Trophoblast cell (in vitro differentiated cells and primary cell): Measurements from ENCODE around the gene NFU1. TPM values are rescaled to one million over a fixed set of nuclear protein-coding genes. Genes with fewer than 3 reads are reported as not detected.

ENCODE experiments used
- DNase-seq, 2 donors: peaks; one replicate each; pipeline ENCODE4 v3.0.0-alpha.2; 2016
- H2AFZ ChIP-seq: 2 replicates; pipeline ENCODE4 v1.6.1; 2013; ENCODE audit warnings: low read length, moderate library complexity, mild to moderate bottlenecking; ENCODE audit not compliant: insufficient read depth, poor library complexity
- H2AK5ac ChIP-seq: 2 replicates; pipeline ENCODE4 v1.6.1; 2013; ENCODE audit warnings: mild to moderate bottlenecking, low read length
- H2BK120ac ChIP-seq: 2 replicates; pipeline ENCODE4 v1.6.1; 2013; ENCODE audit warnings: low read length, mild to moderate bottlenecking, moderate library complexity; ENCODE audit not compliant: insufficient read depth, poor library complexity
- H2BK12ac ChIP-seq: 2 replicates; pipeline ENCODE4 v1.6.1; 2013; ENCODE audit warnings: mild to moderate bottlenecking, low read length, moderate library complexity
- H2BK5ac ChIP-seq: 2 replicates; pipeline ENCODE4 v1.6.1; 2013; ENCODE audit warnings: low read length, low read depth, moderate library complexity, mild to moderate bottlenecking; ENCODE audit not compliant: poor library complexity
- H3K14ac ChIP-seq: 2 replicates; pipeline ENCODE4 v1.6.1; 2013; ENCODE audit warnings: mild to moderate bottlenecking, low read length
- H3K18ac ChIP-seq: 2 replicates; pipeline ENCODE4 v1.6.1; 2013; ENCODE audit warnings: mild to moderate bottlenecking, low read length
- H3K23ac ChIP-seq: 2 replicates; pipeline ENCODE4 v1.6.1; 2013; ENCODE audit warnings: low read length
- H3K27ac ChIP-seq: 2 replicates; pipeline ENCODE4 v1.5.1; 2013; ENCODE audit warnings: low read depth, mild to moderate bottlenecking, inconsistent platforms, low read length, moderate library complexity
- H3K27me3 ChIP-seq: 2 replicates; pipeline ENCODE4 v1.6.1; 2013; ENCODE audit warnings: inconsistent platforms, mild to moderate bottlenecking, low read length, moderate library complexity; ENCODE audit not compliant: insufficient read depth
- H3K36me3 ChIP-seq, 2 experiments: 1 replicate in 1 of 2; 2 replicates in 1 of 2; pipeline ENCODE4 v1.6.1; 2013; ENCODE audit warnings: low read length in 2 of 2, mild to moderate bottlenecking in 2 of 2, moderate library complexity in 1 of 2; ENCODE audit not compliant: insufficient read depth in 2 of 2, control insufficient read depth in 1 of 2
- H3K4ac ChIP-seq: 2 replicates; pipeline ENCODE4 v1.6.1; 2013; ENCODE audit warnings: low read depth, mild to moderate bottlenecking, low read length, moderate library complexity
- H3K4me1 ChIP-seq, 2 experiments: 1 replicate in 1 of 2; 2 replicates in 1 of 2; pipeline ENCODE4 v1.6.1; 2013; ENCODE audit warnings: low read length in 2 of 2, mild to moderate bottlenecking in 2 of 2, moderate library complexity in 1 of 2; ENCODE audit not compliant: insufficient read depth in 2 of 2, control insufficient read depth in 1 of 2
- H3K4me2 ChIP-seq: 2 replicates; pipeline ENCODE4 v1.6.1; 2013; ENCODE audit warnings: inconsistent platforms, mild to moderate bottlenecking, low read length, moderate library complexity
- H3K4me3 ChIP-seq: 2 replicates; pipeline ENCODE4 v1.5.1; 2013; ENCODE audit warnings: mild to moderate bottlenecking, low read depth, low read length, inconsistent platforms
- H3K79me1 ChIP-seq: one replicate; pipeline ENCODE4 v1.6.1; 2013; ENCODE audit warnings: low read length
- H3K79me2 ChIP-seq: 2 replicates; pipeline ENCODE4 v1.6.1; 2013; ENCODE audit warnings: low read length, mild to moderate bottlenecking; ENCODE audit not compliant: control insufficient read depth, insufficient read depth, poor library complexity
- H3K9ac ChIP-seq: 2 replicates; pipeline ENCODE4 v1.6.1; 2013; ENCODE audit warnings: mild to moderate bottlenecking, low read length
- H3K9me3 ChIP-seq: 2 replicates; pipeline ENCODE4 v1.6.1; 2013; ENCODE audit warnings: low read depth, mild to moderate bottlenecking, control low read depth, inconsistent platforms, low read length; ENCODE audit not compliant: insufficient read depth
- H4K12ac ChIP-seq: 2 replicates; pipeline ENCODE4 v1.6.1; 2013; ENCODE audit warnings: low read depth, mild to moderate bottlenecking, low read length, moderate library complexity
- H4K8ac ChIP-seq: 2 replicates; pipeline ENCODE4 v1.6.1; 2013; ENCODE audit warnings: low read depth, mild to moderate bottlenecking, low read length, moderate library complexity
- H4K91ac ChIP-seq: one replicate; pipeline ENCODE4 v1.6.1; 2013; ENCODE audit warnings: low read depth, mild to moderate bottlenecking, low read length, moderate library complexity
- WGBS: extraction: QIAGEN DNeasy Blood & Tissue Kit; methylation state at CpG from one replicate; pipeline ENCODE4 v1.1.7; 2013; ENCODE audit warnings: missing lambda C conversion rate; ENCODE audit not compliant: insufficient read length, insufficient coverage; ENCODE audit errors: extremely low coverage; 5-methylcytosine and 5-hydroxymethylcytosine counted together
- polyA plus RNA-seq: library from polyadenylated mRNA; stranded (reverse); fragments of 200-250 nt; gene quantifications from 2 replicates; pipeline ENCODE4 v1.2.3, GENCODE V29; 2013

The NFU1 gene
- 85.9 and 87.5 TPM in 2 replicates for polyA plus RNA-seq

DNA sequence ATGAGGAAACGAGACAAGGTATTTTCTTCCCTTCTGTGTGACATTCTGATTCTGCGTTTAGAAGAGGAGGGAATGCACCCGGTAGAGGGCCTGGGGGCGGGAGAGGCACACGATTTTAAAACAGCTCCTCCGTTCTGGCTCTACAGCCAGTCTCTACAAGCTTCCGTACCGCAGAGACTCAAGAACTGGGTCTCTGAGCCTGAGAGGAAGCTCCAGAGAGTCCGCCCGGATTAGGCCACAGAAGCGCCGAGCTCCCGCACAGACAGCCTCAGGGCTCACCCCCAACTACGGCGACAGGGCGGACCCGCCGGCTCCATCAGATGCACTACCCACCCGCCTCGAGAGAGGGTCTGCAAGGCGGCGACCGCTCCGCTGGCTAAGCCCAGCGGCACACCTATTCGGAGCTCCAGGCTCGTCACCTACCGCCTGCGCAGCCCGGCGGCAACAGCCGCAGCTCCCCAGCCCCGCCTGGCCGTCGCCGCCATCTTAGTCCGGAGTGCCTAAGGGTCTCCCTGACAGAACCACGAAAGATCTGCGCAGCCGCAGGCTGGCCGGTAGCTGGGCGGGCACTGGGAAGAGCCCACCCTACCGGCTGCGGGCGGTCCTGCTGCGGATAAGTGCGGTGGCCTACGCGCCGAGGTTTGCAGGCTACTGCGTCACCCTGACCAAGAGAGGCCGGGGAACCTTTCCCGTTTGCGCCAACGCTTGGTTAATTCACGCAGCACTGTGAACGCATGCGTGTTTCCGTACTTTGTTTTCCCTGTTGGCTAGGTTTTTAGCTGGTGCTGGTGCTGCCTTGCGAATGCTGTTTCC is at the start of gene NFU1:
NFU1 (minus strand) TSS at position 498 of the 813 bp plus-strand sequence; CDS start at position 485, 13 bp downstream.
- WGBS: no CpG with 5 or more reads among the region's 60 CpGs
- H4K91ac ChIP-seq: peak within 1 kb of the TSS; percentile 82

DNA sequence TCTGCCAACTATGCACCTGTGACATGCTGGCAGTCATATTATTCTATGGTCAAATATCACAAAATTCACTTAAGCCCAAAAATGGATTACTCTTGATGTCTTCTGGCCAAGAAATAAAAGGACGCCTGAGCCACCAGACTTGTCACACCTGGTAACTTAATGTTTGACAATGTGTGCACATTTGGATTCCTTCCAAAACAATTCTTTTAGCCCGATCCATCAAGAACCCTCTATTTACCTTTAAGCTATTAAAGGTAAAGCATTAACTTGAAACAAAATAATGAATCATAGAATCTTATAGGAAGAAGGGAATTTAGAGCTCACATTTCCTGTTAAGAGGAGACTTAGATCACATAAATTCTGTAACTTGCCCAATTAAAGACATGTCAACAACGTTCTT is 46.5 kb upstream of the NFU1 start:
- no peaks in the 10 kb centered on the region for H3K4me1 ChIP-seq
- H3K4ac ChIP-seq: no peak overlapping the region
- H2AK5ac ChIP-seq: no peak overlapping the region
- H3K36me3 ChIP-seq: peaks cover 12% of the 10 kb centered on the region in 2 experiments
- H3K79me1 ChIP-seq: no peaks in the 10 kb centered on the region
- no peak overlapping the region for H2BK5ac ChIP-seq
- no peak overlapping the region for H3K14ac ChIP-seq
- no peak for DNase-seq
- no peak overlapping the region for H3K4me2 ChIP-seq
- H4K91ac ChIP-seq: no peak overlapping the region
- no peak overlapping the region for H3K23ac ChIP-seq
- H4K8ac ChIP-seq: no peak overlapping the region
- no peaks in the 10 kb centered on the region for H3K27me3 ChIP-seq
- no peak overlapping the region for H2BK120ac ChIP-seq
- no peak overlapping the region for H3K4me3 ChIP-seq
- no peak overlapping the region for H2BK12ac ChIP-seq
- H3K9me3 ChIP-seq: no peaks in the 10 kb centered on the region
- WGBS: no CpG with 5 or more reads among the region's 3 CpGs
- H3K27ac ChIP-seq: no peak overlapping the region
- H4K12ac ChIP-seq: no peak overlapping the region
- H3K18ac ChIP-seq: no peak overlapping the region
- no peaks in the 10 kb centered on the region for H3K79me2 ChIP-seq
- no peak overlapping the region for H2AFZ ChIP-seq
- H3K9ac ChIP-seq: no peak overlapping the region

More for the DNA sequence above, at the start of gene NFU1:
- peak within 1 kb of the TSS; percentile 63 for H2BK12ac ChIP-seq
- peak within 1 kb of the TSS; percentile 35 for H3K4ac ChIP-seq
- H3K36me3 ChIP-seq: peaks cover 0 to 3% of the 10 kb centered on the region in 2 experiments
- peaks cover 8% of the 10 kb centered on the region for H3K79me1 ChIP-seq
- no peak within 1 kb of the TSS for H3K23ac ChIP-seq
- peak within 1 kb of the TSS; percentile 87 for H3K4me2 ChIP-seq
- no peaks in the 10 kb centered on the region for H3K9me3 ChIP-seq
- peak; percentile 97 for DNase-seq
- H2AFZ ChIP-seq: peak within 1 kb of the TSS; percentile 78
- peak within 1 kb of the TSS; percentile 89 for H3K4me3 ChIP-seq
- H4K12ac ChIP-seq: peak within 1 kb of the TSS; percentile 85
- H3K18ac ChIP-seq: peak within 1 kb of the TSS; percentile 91
- peak within 1 kb of the TSS; percentile 81 for H2BK120ac ChIP-seq
- H4K8ac ChIP-seq: peak within 1 kb of the TSS; percentile 94
- H3K27ac ChIP-seq: peak within 1 kb of the TSS; percentile 92
- H3K9ac ChIP-seq: peak within 1 kb of the TSS; percentile 94
- H3K79me2 ChIP-seq: peaks cover 6% of the 10 kb centered on the region
- peak within 1 kb of the TSS; percentile 86 for H3K14ac ChIP-seq
- peaks cover 6 to 7% of the 10 kb centered on the region in 2 experiments for H3K4me1 ChIP-seq
- no peaks in the 10 kb centered on the region for H3K27me3 ChIP-seq
- H2AK5ac ChIP-seq: no peak within 1 kb of the TSS
- H2BK5ac ChIP-seq: peak within 1 kb of the TSS; percentile 77

DNA sequence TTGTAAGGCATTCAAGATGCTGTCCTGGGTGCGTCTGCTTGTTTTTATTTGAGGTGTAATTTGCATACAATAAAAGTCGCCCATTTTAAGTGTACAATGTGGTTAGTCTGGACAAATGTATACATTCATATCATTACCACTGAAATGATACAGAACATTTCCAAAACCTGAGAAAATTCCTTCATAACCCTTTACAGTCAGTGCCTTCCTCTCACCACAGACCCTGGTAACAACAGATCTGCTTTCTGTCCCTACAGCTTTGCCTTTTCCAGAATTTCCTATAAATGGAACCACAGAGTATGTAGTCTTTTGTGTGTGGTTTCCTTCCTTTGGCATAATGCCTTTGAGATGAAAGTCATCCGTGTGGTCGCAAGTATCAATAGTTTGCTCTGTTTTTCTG is 45.8 kb upstream of the NFU1 start:
- no peak overlapping the region for H3K23ac ChIP-seq
- no peak overlapping the region for H2BK120ac ChIP-seq
- no peak overlapping the region for H3K14ac ChIP-seq
- no peak overlapping the region for H4K8ac ChIP-seq
- no CpG with 5 or more reads among the region's 4 CpGs for WGBS
- no peak for DNase-seq
- no peak overlapping the region for H4K91ac ChIP-seq
- no peak overlapping the region for H2BK12ac ChIP-seq
- H3K4me1 ChIP-seq: no peaks in the 10 kb centered on the region
- H3K9me3 ChIP-seq: no peaks in the 10 kb centered on the region
- no peak overlapping the region for H3K4ac ChIP-seq
- H3K18ac ChIP-seq: no peak overlapping the region
- no peaks in the 10 kb centered on the region for H3K79me2 ChIP-seq
- H3K4me2 ChIP-seq: no peak overlapping the region
- H2AFZ ChIP-seq: no peak overlapping the region
- H2AK5ac ChIP-seq: no peak overlapping the region
- H3K27me3 ChIP-seq: no peaks in the 10 kb centered on the region
- peaks cover 12 to 14% of the 10 kb centered on the region in 2 experiments for H3K36me3 ChIP-seq
- H3K79me1 ChIP-seq: no peaks in the 10 kb centered on the region
- no peak overlapping the region for H2BK5ac ChIP-seq
- H3K4me3 ChIP-seq: no peak overlapping the region
- H3K9ac ChIP-seq: no peak overlapping the region
- H3K27ac ChIP-seq: no peak overlapping the region
- H4K12ac ChIP-seq: no peak overlapping the region

DNA sequence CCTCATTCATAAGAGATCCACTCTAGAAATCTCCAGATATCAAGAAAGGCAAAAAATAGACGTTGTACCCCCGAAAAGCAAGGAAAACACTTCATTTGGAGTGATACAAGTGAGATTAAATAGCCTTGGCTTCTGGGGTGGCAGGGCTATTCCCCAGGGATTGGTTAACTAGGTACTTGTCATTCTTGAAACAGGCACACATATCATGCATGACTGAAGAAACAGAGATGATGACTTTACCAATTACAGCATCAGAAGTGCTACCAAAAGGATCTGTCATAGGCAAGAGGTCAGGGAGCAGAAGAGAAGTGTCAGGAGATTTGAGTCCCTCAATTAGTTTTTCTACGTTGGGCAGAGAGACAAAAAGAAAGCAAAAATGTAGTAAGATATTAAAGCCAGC is 45.2 kb upstream of the NFU1 start:
- H2BK120ac ChIP-seq: no peak overlapping the region
- H2AFZ ChIP-seq: no peak overlapping the region
- no CpG with 5 or more reads among the region's 3 CpGs for WGBS
- H3K79me1 ChIP-seq: no peaks in the 10 kb centered on the region
- H2BK5ac ChIP-seq: no peak overlapping the region
- no peaks in the 10 kb centered on the region for H3K79me2 ChIP-seq
- H3K27ac ChIP-seq: no peak overlapping the region
- H3K4me2 ChIP-seq: no peak overlapping the region
- H3K27me3 ChIP-seq: no peaks in the 10 kb centered on the region
- no peak overlapping the region for H2BK12ac ChIP-seq
- no peak overlapping the region for H4K12ac ChIP-seq
- no peak overlapping the region for H3K14ac ChIP-seq
- H3K18ac ChIP-seq: no peak overlapping the region
- H3K9ac ChIP-seq: no peak overlapping the region
- no peak overlapping the region for H3K4ac ChIP-seq
- DNase-seq: no peak
- no peak overlapping the region for H2AK5ac ChIP-seq
- no peaks in the 10 kb centered on the region for H3K9me3 ChIP-seq
- no peak overlapping the region for H4K91ac ChIP-seq
- no peaks in the 10 kb centered on the region for H3K4me1 ChIP-seq
- no peak overlapping the region for H4K8ac ChIP-seq
- no peak overlapping the region for H3K23ac ChIP-seq
- peaks cover 12 to 14% of the 10 kb centered on the region in 2 experiments for H3K36me3 ChIP-seq
- no peak overlapping the region for H3K4me3 ChIP-seq
